HepG2 (cell line): ENCODE data around the gene DDX39B. TPM values are rescaled to one million over a fixed set of nuclear protein-coding genes. Genes with fewer than 3 reads are reported as not detected.

Experiments
- ATAC-seq: fragments of 200-7000 bp; cut with Tn5 transposase; 3 replicates; pipeline ENCODE4 v1.9.1; 2020; ENCODE audit warnings: mild to moderate bottlenecking, moderate library complexity
- BruUV-seq: library from RNA; stranded (reverse); fragments of 400-500 nt; replicated peaks from 2 replicates; lab custom pipeline; 2021; lab: Mats Ljungman, UMichigan
- CTCF ChIA-PET: fragments of 300-600 bp; formaldehyde crosslinking; extraction: SDS; loops from one replicate; lab custom pipeline; 2021; ENCODE audit warnings: low total read pairs, inconsistent platforms, low intra/inter-chr PET ratio; lab: Yijun Ruan, JAX
- POLR2A ChIA-PET: fragments of 350-600 bp; sonication (Branson Sonifier 250); formaldehyde crosslinking; loops from one replicate; lab custom pipeline; 2020; ENCODE audit warnings: antibody characterized with exemption, inconsistent platforms; lab: Yijun Ruan, JAX
- DNase-seq: peaks from one replicate; pipeline ENCODE4 v3.0.0-alpha.2; 2015; ENCODE audit warnings: low spot score
- FAIRE-seq: peaks from 3 replicates; lab custom pipeline; 2011; peaks lifted over from hg19 to GRCh38; lab: Jason Lieb, UNC
- H2AFZ ChIP-seq: one replicate; pipeline ENCODE4 v1.6.1; 2011; ENCODE audit warnings: low read length, inconsistent platforms
- H3K27ac ChIP-seq: fragments of 300-600 bp; 3 replicates; pipeline ENCODE4 v1.8.0; 2011; ENCODE audit warnings: mixed run types, mild to moderate bottlenecking, mixed read lengths, low read length, inconsistent platforms; ENCODE audit not compliant: insufficient read depth; ENCODE audit errors: extremely low read length
- H3K27me3 ChIP-seq, 2 experiments: fragments of 200-600 bp in 1 of 2; 2 replicates in 1 of 2; 3 replicates in 1 of 2; pipeline versions ENCODE4 v1.6.0 to v1.8.0; 2011; ENCODE audit warnings: low read length in 2 of 2, mild to moderate bottlenecking in 2 of 2, moderate library complexity in 2 of 2, inconsistent platforms in 1 of 2; ENCODE audit not compliant: insufficient read depth in 2 of 2, control insufficient read depth in 1 of 2
- H3K36me3 ChIP-seq, 2 experiments: fragments of 200-600 bp in 1 of 2; replicated peaks in 1 of 2; 2 replicates in 1 of 2; 3 replicates in 1 of 2; pipeline versions ENCODE4 v1.5.1 to v1.8.0; 2011; ENCODE audit warnings: low read length in 2 of 2, inconsistent platforms in 1 of 2; ENCODE audit not compliant: insufficient read depth in 2 of 2, control insufficient read depth in 1 of 2
- H3K4me1 ChIP-seq: 2 replicates; pipeline ENCODE4 v1.5.1; 2012; ENCODE audit warnings: low read length, inconsistent platforms; ENCODE audit not compliant: insufficient read depth
- H3K4me2 ChIP-seq: 2 replicates; pipeline ENCODE4 v1.6.0; 2011; ENCODE audit warnings: low read depth, low read length, inconsistent platforms
- H3K4me3 ChIP-seq, 3 experiments: fragments of 200-600 bp in 1 of 3; sonication (generic), shearing (Covaris generic) in 1 of 3; replicated peaks in 1 of 3; 2 replicates each; pipeline ENCODE4 v1.5.1; 2011 to 2016; ENCODE audit warnings: low read length in 3 of 3, inconsistent platforms in 2 of 3, low read depth in 2 of 3, mild to moderate bottlenecking in 2 of 3, control low read depth in 1 of 3, mixed read lengths in 1 of 3; ENCODE audit not compliant: insufficient read depth in 1 of 3
- H3K79me2 ChIP-seq: one replicate; pipeline ENCODE4 v1.6.1; 2011; ENCODE audit warnings: low read length, inconsistent platforms; ENCODE audit not compliant: insufficient read depth
- H3K9ac ChIP-seq: 2 replicates; pipeline ENCODE4 v1.6.0; 2011; ENCODE audit warnings: mild to moderate bottlenecking, low read depth, low read length, inconsistent platforms; ENCODE audit not compliant: insufficient read depth
- H3K9me3 ChIP-seq: 2 replicates; pipeline ENCODE4 v1.5.1; 2012; ENCODE audit warnings: mild to moderate bottlenecking, low read length
- H4K20me1 ChIP-seq: 2 replicates; pipeline ENCODE4 v1.6.0; 2011; ENCODE audit warnings: inconsistent platforms, mild to moderate bottlenecking, low read length, moderate library complexity; ENCODE audit not compliant: insufficient read depth
- CCAR2 ChIP-seq: fragments of 200-400 bp; formaldehyde crosslinking; optimal IDR thresholded peaks from 2 replicates; pipeline ENCODE3; 2018; ENCODE audit warnings: low read depth, mild to moderate bottlenecking, low read length, moderate library complexity
- EHMT2 ChIP-seq: fragments of 200-600 bp; sonication (generic); IDR thresholded peaks from 2 replicates; pipeline ENCODE4 v1.7.0; 2017; ENCODE audit warnings: antibody characterized with exemption, low read depth, low read length, borderline replicate concordance
- HCFC1 ChIP-seq: fragments of 150-350 bp; IDR thresholded peaks from 2 replicates; pipeline ENCODE4 v1.6.1; 2014; ENCODE audit warnings: low read depth, low read length
- JUND ChIP-seq: sonication (generic); formaldehyde crosslinking; IDR thresholded peaks from 2 replicates; pipeline ENCODE4 v1.8.0; 2022; ENCODE audit warnings: mild to moderate bottlenecking, missing genetic modification reagents
- MED8 ChIP-seq: sonication (generic); formaldehyde crosslinking; IDR thresholded peaks from 2 replicates; pipeline ENCODE4 v1.8.1; 2023; ENCODE audit warnings: mild to moderate bottlenecking, missing genetic modification reagents; ENCODE audit not compliant: insufficient replicate concordance
- NPAS2 ChIP-seq: sonication (generic); formaldehyde crosslinking; IDR thresholded peaks from 2 replicates; pipeline ENCODE4 v1.8.0; 2022; ENCODE audit warnings: mild to moderate bottlenecking, missing genetic modification reagents, borderline replicate concordance
- RAD51 ChIP-seq: fragments of 450-650 bp; IDR thresholded peaks from 2 replicates; pipeline ENCODE4 v1.6.1; 2016; ENCODE audit warnings: borderline replicate concordance
- RBAK ChIP-seq: sonication (generic); formaldehyde crosslinking; IDR thresholded peaks from 2 replicates; pipeline ENCODE4 v1.5.1; 2020; ENCODE audit warnings: mild to moderate bottlenecking, missing genetic modification reagents
- SP2 ChIP-seq: sonication (generic); formaldehyde crosslinking; IDR thresholded peaks from 2 replicates; pipeline ENCODE4 v1.5.1; 2020; ENCODE audit warnings: mild to moderate bottlenecking, missing genetic modification reagents
- SRSF1 ChIP-seq: fragments of 200-400 bp; formaldehyde crosslinking; optimal IDR thresholded peaks from 2 replicates; pipeline ENCODE3; 2017; ENCODE audit warnings: mild to moderate bottlenecking, low read depth, low read length, moderate library complexity
- ZNF124 ChIP-seq: sonication (generic); formaldehyde crosslinking; IDR thresholded peaks from 2 replicates; pipeline ENCODE4 v1.4.0; 2020; ENCODE audit warnings: missing genetic modification reagents
- ZNF282 ChIP-seq: fragments of 450-650 bp; IDR thresholded peaks from 2 replicates; pipeline ENCODE4 v1.6.1; 2018; ENCODE audit not compliant: partially characterized antibody
- ZNF383 ChIP-seq: sonication (generic); formaldehyde crosslinking; IDR thresholded peaks from 2 replicates; pipeline ENCODE4 v1.4.0; 2020; ENCODE audit warnings: missing genetic modification reagents, mild to moderate bottlenecking, borderline replicate concordance
- ZNF460 ChIP-seq: sonication (generic); formaldehyde crosslinking; IDR thresholded peaks from 2 replicates; pipeline ENCODE4 v1.5.1; 2020; ENCODE audit warnings: missing genetic modification reagents, mild to moderate bottlenecking, borderline replicate concordance
- ZNF543 ChIP-seq: sonication (generic); formaldehyde crosslinking; IDR thresholded peaks from 2 replicates; pipeline ENCODE4 v1.4.0; 2020; ENCODE audit warnings: mild to moderate bottlenecking, missing genetic modification reagents
- WGBS: methylation state at CpG from one replicate; pipeline ENCODE4 v1.1.6; 2017; ENCODE audit warnings: low lambda C conversion rate; 5-methylcytosine and 5-hydroxymethylcytosine counted together
- in situ Hi-C: cut with HindIII; loops from 2 replicates; pipeline ENCODE4 v1.10.0; 2017; ENCODE audit warnings: low pct_unique_long_range_greater_than_20kb; ENCODE audit not compliant: extremely low pct_ligation_motif_present
- intact Hi-C: fragments of 100-400 bp; cut with micrococcal nuclease; formaldehyde crosslinking; loops from one replicate; pipeline ENCODE4 v1.10.0; 2022; ENCODE audit not compliant: unreplicated experiment
- polyA plus RNA-seq, 8 experiments: library from polyadenylated mRNA; depleted of rRNA in 3 of 8; stranded (reverse) in 7 of 8; unstranded in 1 of 8; fragments of >200 nt; fragmentation: Illumina TruSeq in 4 of 8; extraction: Trizol in 4 of 8; gene quantifications; 2 replicates each; pipeline versions ENCODE4 v1.2.1 to v1.2.3, GENCODE V29; 2011 to 2016; ENCODE audit warnings: low read depth in 4 of 8, missing spikeins in 1 of 8, mixed read lengths in 1 of 8; ENCODE audit not compliant: insufficient read depth in 1 of 8
- total RNA-seq, 5 experiments: library from RNA; depleted of rRNA; stranded (reverse); fragments of >200 nt; fragmentation: Illumina TruSeq; extraction: Trizol; gene quantifications; 2 replicates each; pipeline ENCODE4 v1.2.3, GENCODE V29; 2016; ENCODE audit warnings: low read depth in 1 of 5
- TF ChIP-seq, protein P1 (sequence below): sonication (generic); formaldehyde crosslinking; IDR thresholded peaks from 2 replicates; pipeline ENCODE4 v1.8.1; 2023; ENCODE audit warnings: missing genetic modification reagents, mild to moderate bottlenecking, borderline replicate concordance
- TF ChIP-seq, protein P2 (sequence below): sonication (generic); formaldehyde crosslinking; IDR thresholded peaks from 2 replicates; pipeline ENCODE4 v1.5.1; 2020; ENCODE audit warnings: mild to moderate bottlenecking, missing genetic modification reagents, borderline replicate concordance
- TF ChIP-seq, protein P3 (sequence below): sonication (generic); formaldehyde crosslinking; IDR thresholded peaks from 2 replicates; pipeline ENCODE4 v1.8.1; 2022; ENCODE audit warnings: mild to moderate bottlenecking, missing genetic modification reagents
- TF ChIP-seq, protein P4 (sequence below): sonication (generic); formaldehyde crosslinking; IDR thresholded peaks from 2 replicates; pipeline ENCODE4 v1.5.1; 2020; ENCODE audit warnings: missing genetic modification reagents, mild to moderate bottlenecking, borderline replicate concordance

DDX39B gene
- total and polyA plus RNA-seq, 2 of the 13 experiments (the other 11 are each of a cell fraction or from before 2014, with no cell fraction given), result 570 to 678 TPM

DNA sequence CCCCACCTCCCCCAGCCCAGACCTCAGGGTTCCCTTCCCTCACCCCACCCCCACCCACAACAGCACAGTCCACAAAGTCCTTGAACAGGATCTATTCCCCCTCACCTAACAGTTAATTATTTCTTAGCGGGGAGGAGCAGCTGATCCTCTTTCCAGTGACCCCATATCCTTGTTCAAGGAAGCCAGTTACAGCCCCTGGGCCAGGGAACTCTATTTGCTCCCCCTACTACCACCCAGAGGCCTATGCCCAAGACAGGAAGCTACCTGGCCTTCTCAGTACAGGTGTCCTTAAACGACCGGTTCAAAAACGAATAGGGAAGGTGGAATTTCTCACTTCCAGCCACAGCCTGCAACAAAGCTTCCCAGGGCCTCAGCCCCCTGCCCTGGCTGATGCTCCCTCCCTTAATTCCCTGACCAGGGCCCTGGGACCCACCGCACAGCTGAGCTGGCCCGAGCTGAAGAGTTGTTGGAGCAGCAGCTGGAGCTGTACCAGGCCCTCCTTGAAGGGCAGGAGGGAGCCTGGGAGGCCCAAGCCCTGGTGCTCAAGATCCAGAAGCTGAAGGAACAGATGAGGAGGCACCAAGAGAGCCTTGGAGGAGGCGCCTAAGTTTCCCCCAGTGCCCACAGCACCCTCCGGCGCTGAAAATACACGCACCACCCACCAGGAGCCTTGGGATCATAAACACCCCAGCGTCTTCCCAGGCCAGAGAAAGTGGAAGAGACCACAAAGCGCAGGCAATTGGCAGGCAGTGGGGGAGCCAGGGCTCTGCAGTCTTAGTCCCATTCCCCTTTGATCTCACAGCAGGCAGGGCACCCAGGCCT is 12.3 kb downstream of the DDX39B start:
- DNase-seq (peak; percentile 79), ATAC-seq (peak; percentile 71), FAIRE-seq (peak; percentile 75)
- Histone ChIP-seq H3K4me2 (peak overlapping the region; percentile 56), H2AFZ (no peak overlapping the region), H3K36me3 (peaks cover 24 to 47% of the 10 kb centered on the region in 2 experiments), H3K4me1 (peaks cover 82% of the 10 kb centered on the region), H3K79me2 (no peaks in the 10 kb centered on the region), H3K27ac (peak overlapping the region; percentile 68), H3K9me3 (no peaks in the 10 kb centered on the region), H3K27me3 (no peaks in the 10 kb centered on the region), H3K9ac (peak overlapping the region; percentile 21; the same call in 1 of the 2 replicates), H4K20me1 (peaks cover 31% of the 10 kb centered on the region), H3K4me3 (peak overlapping the region in 1 of 3 experiments; percentile 14; a peak in 1 of 6 replicates)
- intact Hi-C loops (loop anchor here (2.0 kb wide), 1 partner anchor 33 kb away; no protein-coding TSS in a partner anchor), in situ Hi-C loops (loop anchor here (5.0 kb wide), 1 partner anchor 37 kb away; no protein-coding TSS in a partner anchor)
- ChIA-PET POLR2A (interaction anchor here (0.7 to 8.3 kb wide), 7 partner anchors 11 to 130 kb away, joined by 3 to 123 read pairs (median 3); partner anchors contain the start of genes DDX39B, LTB and MICB), CTCF (no interaction called here)
- BruUV-seq, result no TSS peak
- WGBS, result 38% methylated on average over 12 of the region's 12 CpGs
- peak; percentile 73 for TF ChIP-seq CCAR2
- TF ChIP-seq, protein P1, sequence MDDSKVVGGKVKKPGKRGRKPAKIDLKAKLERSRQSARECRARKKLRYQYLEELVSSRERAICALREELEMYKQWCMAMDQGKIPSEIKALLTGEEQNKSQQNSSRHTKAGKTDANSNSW (CRISPR knock-in tag), result no peak
- no peak for TF ChIP-seq RAD51
- no peak for TF ChIP-seq ZNF282
- TF ChIP-seq EHMT2, result no peak
- no peak for TF ChIP-seq ZNF460 (CRISPR knock-in tag)
- TF ChIP-seq, protein P2, sequence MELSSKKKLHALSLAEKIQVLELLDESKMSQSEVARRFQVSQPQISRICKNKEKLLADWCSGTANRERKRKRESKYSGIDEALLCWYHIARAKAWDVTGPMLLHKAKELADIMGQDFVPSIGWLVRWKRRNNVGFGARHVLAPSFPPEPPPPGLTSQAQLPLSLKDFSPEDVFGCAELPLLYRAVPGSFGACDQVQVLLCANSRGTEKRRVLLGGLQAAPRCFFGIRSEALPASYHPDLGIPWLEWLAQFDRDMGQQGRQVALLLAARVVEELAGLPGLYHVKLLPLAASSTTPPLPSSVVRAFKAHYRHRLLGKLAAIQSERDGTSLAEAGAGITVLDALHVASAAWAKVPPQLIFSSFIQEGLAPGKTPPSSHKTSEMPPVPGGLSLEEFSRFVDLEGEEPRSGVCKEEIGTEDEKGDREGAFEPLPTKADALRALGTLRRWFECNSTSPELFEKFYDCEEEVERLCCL (CRISPR knock-in tag), result no peak
- TF ChIP-seq ZNF124 (CRISPR knock-in tag), result no peak
- no peak for TF ChIP-seq RBAK (CRISPR knock-in tag)
- TF ChIP-seq HCFC1, result no peak
- TF ChIP-seq NPAS2 (CRISPR knock-in tag), result no peak
- no peak for TF ChIP-seq ZNF543 (CRISPR knock-in tag)
- TF ChIP-seq, protein P3, sequence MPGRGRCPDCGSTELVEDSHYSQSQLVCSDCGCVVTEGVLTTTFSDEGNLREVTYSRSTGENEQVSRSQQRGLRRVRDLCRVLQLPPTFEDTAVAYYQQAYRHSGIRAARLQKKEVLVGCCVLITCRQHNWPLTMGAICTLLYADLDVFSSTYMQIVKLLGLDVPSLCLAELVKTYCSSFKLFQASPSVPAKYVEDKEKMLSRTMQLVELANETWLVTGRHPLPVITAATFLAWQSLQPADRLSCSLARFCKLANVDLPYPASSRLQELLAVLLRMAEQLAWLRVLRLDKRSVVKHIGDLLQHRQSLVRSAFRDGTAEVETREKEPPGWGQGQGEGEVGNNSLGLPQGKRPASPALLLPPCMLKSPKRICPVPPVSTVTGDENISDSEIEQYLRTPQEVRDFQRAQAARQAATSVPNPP (CRISPR knock-in tag), result peak; percentile 70; the same call in 1 of the 2 replicates
- no peak for TF ChIP-seq ZNF383 (CRISPR knock-in tag)
- no peak for TF ChIP-seq SRSF1
- TF ChIP-seq SP2 (CRISPR knock-in tag), result no peak
- no peak for TF ChIP-seq MED8 (CRISPR knock-in tag)
- 0 out of 2 replicates have a peak, but pooled peaks have one; percentile 6 for TF ChIP-seq JUND (CRISPR knock-in tag)
- TF ChIP-seq, protein P4, sequence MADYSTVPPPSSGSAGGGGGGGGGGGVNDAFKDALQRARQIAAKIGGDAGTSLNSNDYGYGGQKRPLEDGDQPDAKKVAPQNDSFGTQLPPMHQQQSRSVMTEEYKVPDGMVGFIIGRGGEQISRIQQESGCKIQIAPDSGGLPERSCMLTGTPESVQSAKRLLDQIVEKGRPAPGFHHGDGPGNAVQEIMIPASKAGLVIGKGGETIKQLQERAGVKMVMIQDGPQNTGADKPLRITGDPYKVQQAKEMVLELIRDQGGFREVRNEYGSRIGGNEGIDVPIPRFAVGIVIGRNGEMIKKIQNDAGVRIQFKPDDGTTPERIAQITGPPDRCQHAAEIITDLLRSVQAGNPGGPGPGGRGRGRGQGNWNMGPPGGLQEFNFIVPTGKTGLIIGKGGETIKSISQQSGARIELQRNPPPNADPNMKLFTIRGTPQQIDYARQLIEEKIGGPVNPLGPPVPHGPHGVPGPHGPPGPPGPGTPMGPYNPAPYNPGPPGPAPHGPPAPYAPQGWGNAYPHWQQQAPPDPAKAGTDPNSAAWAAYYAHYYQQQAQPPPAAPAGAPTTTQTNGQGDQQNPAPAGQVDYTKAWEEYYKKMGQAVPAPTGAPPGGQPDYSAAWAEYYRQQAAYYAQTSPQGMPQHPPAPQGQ, result no peak
